ENCODE measurements around the gene RELA. TPM values are rescaled to one million over a fixed set of nuclear protein-coding genes. Genes with fewer than 3 reads are reported as not detected.

Gene RELA
- total RNA-seq, 1 donor = 31.8 TPM

GRCh38 chr11:65624931-65625627, 37.6 kb downstream of the RELA start:
- H3K79me2 ChIP-seq (ENCODE audit: insufficient read depth, low read length) = peaks cover 11% of the 10 kb centered on the region
- no peaks in the 10 kb centered on the region for H3K4me1 ChIP-seq (ENCODE audit: insufficient read depth, low read length)
- DNase-seq (ENCODE audit: insufficient read length, low spot score, missing footprints) = no peak
- no peaks in the 10 kb centered on the region for H3K9me3 ChIP-seq (ENCODE audit: low read depth, low read length)
- TF ChIP-seq CTCF (IDR thresholded peaks at IDR 0.05; ENCODE audit: extremely low read depth, low read depth, low read length) = no peak
- H3K27me3 ChIP-seq (ENCODE audit: insufficient read depth, low read length) = no peaks in the 10 kb centered on the region
- H4K20me1 ChIP-seq (ENCODE audit: insufficient read depth, low read length) = peaks cover 4% of the 10 kb centered on the region
- H3K4me3 ChIP-seq (ENCODE audit: insufficient read depth, low read length) = no peak overlapping the region
- peaks cover 83% of the 10 kb centered on the region for H3K36me3 ChIP-seq (ENCODE audit: insufficient read depth, low read length)
- H3K4me2 ChIP-seq (ENCODE audit: insufficient read depth, low read length) = no peak overlapping the region
- no peak overlapping the region for H3K27ac ChIP-seq (ENCODE audit: low read depth, low read length)
- no peak overlapping the region for H2AFZ ChIP-seq (ENCODE audit: low read length)

GRCh38 chr11:65623852-65624616, 38.7 kb downstream of the RELA start:
- no peaks in the 10 kb centered on the region for H3K27me3 ChIP-seq (ENCODE audit: insufficient read depth, low read length)
- peaks cover 7% of the 10 kb centered on the region for H4K20me1 ChIP-seq (ENCODE audit: insufficient read depth, low read length)
- H3K36me3 ChIP-seq (ENCODE audit: insufficient read depth, low read length) = peaks cover 82% of the 10 kb centered on the region
- H3K79me2 ChIP-seq (ENCODE audit: insufficient read depth, low read length) = peaks cover 19% of the 10 kb centered on the region
- H3K4me3 ChIP-seq (ENCODE audit: insufficient read depth, low read length) = no peak overlapping the region
- no peaks in the 10 kb centered on the region for H3K9me3 ChIP-seq (ENCODE audit: low read depth, low read length)
- DNase-seq (ENCODE audit: insufficient read length, low spot score, missing footprints) = no peak
- TF ChIP-seq CTCF (IDR thresholded peaks at IDR 0.05; ENCODE audit: extremely low read depth, low read depth, low read length) = no peak
- no peak overlapping the region for H3K4me2 ChIP-seq (ENCODE audit: insufficient read depth, low read length)
- no peaks in the 10 kb centered on the region for H3K4me1 ChIP-seq (ENCODE audit: insufficient read depth, low read length)
- no peak overlapping the region for H2AFZ ChIP-seq (ENCODE audit: low read length)
- H3K27ac ChIP-seq (ENCODE audit: low read depth, low read length) = no peak overlapping the region

- DNase-seq (ENCODE audit: insufficient read length, low spot score, missing footprints) = no peak
- no peak overlapping the region for H3K4me3 ChIP-seq (ENCODE audit: insufficient read depth, low read length)
- H3K27me3 ChIP-seq (ENCODE audit: insufficient read depth, low read length) = no peaks in the 10 kb centered on the region
- H3K4me1 ChIP-seq (ENCODE audit: insufficient read depth, low read length) = no peaks in the 10 kb centered on the region
- no peak overlapping the region for H3K27ac ChIP-seq (ENCODE audit: low read depth, low read length)
- peaks cover 84% of the 10 kb centered on the region for H3K36me3 ChIP-seq (ENCODE audit: insufficient read depth, low read length)
- peaks cover 26% of the 10 kb centered on the region for H3K79me2 ChIP-seq (ENCODE audit: insufficient read depth, low read length)
- TF ChIP-seq CTCF (IDR thresholded peaks at IDR 0.05; ENCODE audit: extremely low read depth, low read depth, low read length) = no peak
- H2AFZ ChIP-seq (ENCODE audit: low read length) = no peak overlapping the region
- no peaks in the 10 kb centered on the region for H3K9me3 ChIP-seq (ENCODE audit: low read depth, low read length)
- H4K20me1 ChIP-seq (ENCODE audit: insufficient read depth, low read length) = peaks cover 12% of the 10 kb centered on the region
- H3K4me2 ChIP-seq (ENCODE audit: insufficient read depth, low read length) = no peak overlapping the region
Measured at GRCh38 chr11:65623177-65623576, 39.5 kb downstream of the RELA start.

DNA sequence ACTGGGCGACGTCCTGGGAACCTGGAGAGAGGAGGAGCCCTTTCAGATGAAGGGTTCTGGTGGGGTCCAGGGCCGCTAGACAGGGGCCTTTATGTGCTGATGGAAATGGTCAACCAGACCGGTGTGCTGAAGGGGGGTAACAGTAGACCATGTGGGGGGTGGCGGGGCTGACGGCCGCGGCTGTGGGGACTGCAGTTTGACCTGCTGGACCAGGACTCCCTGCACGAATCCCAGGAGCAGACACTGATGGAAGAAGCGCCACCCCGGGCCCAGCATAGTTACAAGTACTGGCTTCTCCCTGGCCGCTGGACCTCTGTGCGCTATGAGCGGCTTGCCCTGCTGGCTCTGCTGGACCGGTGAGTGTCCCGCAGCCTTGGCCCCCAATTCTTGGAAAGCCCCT, 40.7 kb downstream of the RELA start:
- Histone ChIP-seq H2AFZ (ENCODE audit: low read length) (no peak overlapping the region), H3K36me3 (ENCODE audit: insufficient read depth, low read length) (peaks cover 84% of the 10 kb centered on the region), H3K4me1 (ENCODE audit: insufficient read depth, low read length) (peaks cover 1% of the 10 kb centered on the region), H3K27me3 (ENCODE audit: insufficient read depth, low read length) (no peaks in the 10 kb centered on the region), H3K27ac (ENCODE audit: low read depth, low read length) (no peak overlapping the region), H3K79me2 (ENCODE audit: insufficient read depth, low read length) (peaks cover 38% of the 10 kb centered on the region), H4K20me1 (ENCODE audit: insufficient read depth, low read length) (peaks cover 19% of the 10 kb centered on the region), H3K4me2 (ENCODE audit: insufficient read depth, low read length) (no peak overlapping the region), H3K9me3 (ENCODE audit: low read depth, low read length) (no peaks in the 10 kb centered on the region), H3K4me3 (ENCODE audit: insufficient read depth, low read length) (no peak overlapping the region)
- DNase-seq (ENCODE audit: insufficient read length, low spot score, missing footprints) = no peak
- no peak for TF ChIP-seq CTCF (IDR thresholded peaks at IDR 0.05; ENCODE audit: extremely low read depth, low read depth, low read length)
